DMS53 (cell line): Measurements from ENCODE around the gene GLI3.

Experiments
- DNase-seq: peaks from one replicate; lab custom pipeline; 2025; lab: John Stamatoyannopoulos, UW

Gene GLI3

DNA sequence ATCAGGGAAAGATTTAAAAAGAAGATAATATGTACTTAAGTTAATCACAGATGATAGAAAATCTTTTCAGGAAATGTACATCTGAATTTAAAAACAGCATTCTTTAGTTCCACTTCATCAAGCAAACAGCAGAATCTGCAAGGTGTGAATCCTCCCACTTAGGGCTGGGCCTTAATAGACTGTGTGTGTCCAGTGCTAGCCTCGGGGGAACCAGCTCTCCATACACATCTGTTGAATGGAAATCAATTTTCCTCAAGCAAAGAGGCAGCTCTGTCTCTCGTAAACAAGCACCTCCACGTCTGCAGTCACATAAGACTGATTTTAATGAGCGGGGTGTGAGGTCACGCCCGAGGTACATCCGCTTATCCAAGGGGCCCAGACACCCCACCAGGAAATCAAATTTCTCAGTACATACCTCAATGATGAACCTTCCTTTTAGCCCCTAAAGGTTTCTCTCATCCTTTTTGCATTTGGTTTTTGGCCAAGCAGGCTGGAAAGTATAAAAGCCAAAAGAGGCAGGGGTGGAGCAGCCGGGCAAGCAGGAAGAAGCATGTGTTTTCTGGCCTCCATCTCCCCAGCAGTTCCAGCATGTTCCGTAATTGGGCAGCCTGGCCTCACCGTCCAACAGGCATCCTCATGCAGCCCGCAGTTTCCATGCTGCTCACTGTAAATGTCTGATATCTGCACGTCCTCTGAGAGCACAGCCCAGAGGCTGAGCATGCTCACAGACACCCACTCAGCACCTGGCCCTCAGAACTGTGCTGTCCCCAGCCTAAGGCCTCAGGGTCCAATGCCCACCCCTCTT is 131.3 kb downstream of the GLI3 start:
- no peak for DNase-seq

DNA sequence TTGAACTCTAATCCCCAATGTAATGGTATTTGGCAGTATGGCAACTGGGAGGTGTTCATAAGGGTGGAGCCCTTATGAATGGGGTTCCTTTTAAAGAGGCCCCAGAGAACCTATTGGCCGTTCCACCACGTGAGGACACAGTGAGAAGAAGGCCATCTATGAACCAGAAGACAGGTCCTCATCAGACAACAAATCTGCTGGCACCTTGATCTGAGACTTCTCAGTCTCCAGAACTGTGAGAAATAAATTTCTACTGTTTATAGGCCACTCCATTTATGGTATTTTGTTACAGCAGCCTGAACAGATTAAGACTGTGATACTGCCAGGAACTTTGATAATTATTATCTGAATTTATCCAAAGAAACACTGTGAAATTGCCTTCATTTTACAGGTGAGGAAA is 132.3 kb downstream of the GLI3 start:
- no peak for DNase-seq

DNA sequence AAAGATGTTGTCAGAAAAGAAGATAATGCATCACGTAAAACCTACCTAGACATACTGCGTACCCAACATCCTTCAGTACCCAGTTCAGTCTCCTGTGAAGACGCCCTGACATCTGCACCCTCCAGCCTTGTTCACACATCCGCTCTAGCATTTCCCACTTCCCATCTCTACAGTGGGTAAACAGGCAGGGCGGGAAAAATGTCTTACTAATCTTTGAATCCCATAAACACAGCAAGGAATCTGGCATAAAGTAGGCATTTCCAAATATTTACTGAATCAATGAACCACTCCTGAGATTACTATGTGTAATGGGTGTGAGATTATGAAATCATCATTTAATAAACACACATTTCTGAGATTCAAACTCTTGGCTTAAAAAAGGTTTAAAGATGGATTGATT is 132.8 kb downstream of the GLI3 start:
- DNase-seq, result no peak

DNA sequence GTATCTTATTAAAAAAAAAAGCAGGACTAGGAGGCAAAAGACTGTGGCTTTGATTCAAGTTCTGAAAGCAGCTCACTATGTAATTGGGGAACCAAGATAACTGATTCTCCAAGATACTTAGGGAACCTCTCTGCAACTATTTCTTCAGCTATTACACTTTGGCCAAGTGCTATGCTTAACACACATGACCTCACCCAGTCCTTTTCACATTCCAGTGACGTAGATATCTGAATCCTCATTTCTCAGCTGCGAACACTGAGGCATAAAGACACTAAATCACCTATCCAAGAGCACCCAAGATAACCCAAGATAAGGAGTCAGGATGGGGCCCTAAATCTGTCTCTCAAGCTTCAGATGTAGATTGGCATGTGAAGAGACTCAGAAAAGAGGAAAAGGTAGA is 133.6 kb downstream of the GLI3 start:
- DNase-seq, result no peak

DNA sequence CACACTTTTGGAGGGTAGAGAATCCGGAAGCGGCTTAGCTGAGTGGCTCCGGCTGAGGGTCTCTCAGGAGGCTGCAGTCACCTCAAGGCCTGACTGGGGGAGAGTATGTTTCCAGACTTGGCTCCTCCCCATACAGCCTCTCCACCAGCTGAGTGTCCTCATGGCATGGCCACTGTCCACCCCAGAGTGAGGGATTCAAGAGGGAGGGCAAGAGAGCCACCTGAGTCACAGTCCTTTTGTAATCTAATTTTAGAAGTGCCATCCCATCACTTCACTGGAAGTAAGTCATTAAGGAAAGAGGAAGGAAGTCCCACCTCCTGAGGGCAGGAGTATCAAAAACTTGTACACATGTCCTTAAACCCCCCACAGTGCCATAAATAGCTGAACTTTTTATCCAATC is 134.0 kb downstream of the GLI3 start:
- DNase-seq, result no peak

DNA sequence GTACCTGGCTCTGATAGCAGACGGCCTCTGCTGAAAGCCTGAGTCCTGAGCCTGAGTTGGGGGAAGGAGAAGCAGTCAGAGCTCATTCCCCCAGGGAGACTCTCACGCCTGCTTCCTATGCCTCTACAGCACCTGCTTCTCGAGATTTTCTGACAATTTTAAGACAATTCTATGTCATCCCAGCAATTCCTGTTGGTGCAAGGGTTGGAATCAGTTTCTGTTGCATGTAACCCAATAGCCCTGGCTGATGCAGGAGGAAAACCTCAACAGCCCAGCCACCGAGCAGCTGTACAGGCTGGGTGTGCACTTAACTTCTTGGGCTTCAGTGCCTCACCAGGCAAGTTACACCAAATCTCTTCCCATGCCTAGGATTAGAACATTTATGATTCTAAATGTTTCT is 134.7 kb downstream of the GLI3 start:
- DNase-seq, result no peak

DNA sequence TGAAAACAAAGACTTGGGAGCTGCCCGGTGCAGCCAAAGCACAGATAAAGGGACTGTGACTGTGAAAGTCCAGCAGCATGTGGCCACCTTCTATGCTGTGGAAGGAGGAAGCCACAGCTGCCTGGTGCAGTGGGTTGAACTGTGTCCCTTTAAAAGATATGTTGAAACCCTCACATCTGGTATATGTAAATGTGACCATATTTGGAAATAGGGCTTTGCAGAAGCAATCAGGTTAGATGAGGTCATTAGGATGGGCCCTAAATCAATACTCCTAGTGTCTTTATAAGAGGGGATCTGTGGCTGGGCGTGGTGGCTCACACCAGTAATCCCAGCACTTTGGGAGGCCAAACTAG is 136.9 kb downstream of the GLI3 start:
- no peak for DNase-seq

DNA sequence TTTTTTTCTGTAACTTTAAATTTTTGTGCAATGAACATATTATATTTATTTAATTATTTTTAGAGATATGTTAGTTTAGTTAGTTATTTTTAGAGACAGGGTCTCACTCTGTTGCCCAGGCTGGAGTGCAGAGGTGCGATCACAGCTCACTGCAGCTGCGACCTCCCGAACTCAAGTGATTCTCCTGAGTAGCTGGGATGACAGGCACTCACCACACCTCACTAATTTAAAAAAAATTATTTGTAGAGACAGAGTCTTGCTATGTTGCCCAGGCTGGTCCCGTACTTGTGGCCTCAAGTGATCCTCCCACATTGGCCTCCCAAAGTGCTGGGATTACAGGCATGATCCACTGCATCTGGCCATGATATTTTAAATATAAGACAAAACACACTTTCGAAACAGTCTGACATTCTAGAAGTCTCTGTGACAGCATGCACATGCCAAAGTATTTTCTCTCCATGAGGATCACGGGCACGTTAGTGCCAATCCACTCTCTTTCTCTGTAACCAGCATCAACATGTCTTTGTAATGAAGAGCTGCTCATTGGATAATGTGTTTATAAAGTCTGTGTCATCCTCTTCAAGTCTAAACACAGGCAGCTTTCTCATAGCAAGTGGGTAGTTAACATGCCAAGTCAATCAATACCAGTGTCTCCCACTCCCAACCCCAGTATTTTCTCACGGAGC is 137.4 kb downstream of the GLI3 start:
- DNase-seq, result no peak

DNA sequence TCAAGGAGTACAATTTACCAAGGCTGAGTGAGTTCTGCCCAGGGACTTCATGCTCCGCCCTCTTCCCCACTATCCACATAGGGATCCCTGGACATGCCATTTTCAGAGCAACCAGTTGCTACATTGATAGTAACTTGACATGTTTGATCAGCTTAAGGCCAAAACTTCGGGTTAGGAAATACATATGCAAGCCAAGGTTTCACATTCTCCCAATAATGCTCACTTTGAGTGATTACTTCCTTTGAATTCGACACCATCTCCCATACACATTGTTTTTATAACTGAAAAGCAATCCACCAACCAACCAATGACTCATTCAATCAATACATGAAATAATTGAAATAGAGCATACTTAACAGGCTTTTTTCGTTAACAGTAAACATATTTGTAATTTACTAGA is 137.9 kb downstream of the GLI3 start:
- no peak for DNase-seq

DNA sequence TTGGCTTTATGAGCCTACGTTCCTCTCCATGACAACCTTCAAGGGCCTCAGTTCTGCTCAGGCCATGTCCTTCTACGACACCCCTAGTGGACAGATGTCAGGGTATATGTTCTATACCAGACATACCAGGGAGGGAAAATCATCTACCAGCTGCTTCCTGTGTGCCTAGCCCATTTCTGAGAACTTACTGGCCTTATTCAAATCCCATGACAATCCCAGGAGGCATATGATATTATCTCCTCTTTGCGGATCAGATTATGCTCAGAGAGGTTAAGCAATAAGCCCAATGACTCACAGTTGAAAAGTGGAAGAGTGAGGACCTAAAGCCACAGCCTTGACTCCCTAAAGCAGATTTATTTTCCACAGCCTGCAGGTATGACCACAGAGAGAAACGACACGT is 139.3 kb downstream of the GLI3 start:
- peak; percentile 62 for DNase-seq

DNA sequence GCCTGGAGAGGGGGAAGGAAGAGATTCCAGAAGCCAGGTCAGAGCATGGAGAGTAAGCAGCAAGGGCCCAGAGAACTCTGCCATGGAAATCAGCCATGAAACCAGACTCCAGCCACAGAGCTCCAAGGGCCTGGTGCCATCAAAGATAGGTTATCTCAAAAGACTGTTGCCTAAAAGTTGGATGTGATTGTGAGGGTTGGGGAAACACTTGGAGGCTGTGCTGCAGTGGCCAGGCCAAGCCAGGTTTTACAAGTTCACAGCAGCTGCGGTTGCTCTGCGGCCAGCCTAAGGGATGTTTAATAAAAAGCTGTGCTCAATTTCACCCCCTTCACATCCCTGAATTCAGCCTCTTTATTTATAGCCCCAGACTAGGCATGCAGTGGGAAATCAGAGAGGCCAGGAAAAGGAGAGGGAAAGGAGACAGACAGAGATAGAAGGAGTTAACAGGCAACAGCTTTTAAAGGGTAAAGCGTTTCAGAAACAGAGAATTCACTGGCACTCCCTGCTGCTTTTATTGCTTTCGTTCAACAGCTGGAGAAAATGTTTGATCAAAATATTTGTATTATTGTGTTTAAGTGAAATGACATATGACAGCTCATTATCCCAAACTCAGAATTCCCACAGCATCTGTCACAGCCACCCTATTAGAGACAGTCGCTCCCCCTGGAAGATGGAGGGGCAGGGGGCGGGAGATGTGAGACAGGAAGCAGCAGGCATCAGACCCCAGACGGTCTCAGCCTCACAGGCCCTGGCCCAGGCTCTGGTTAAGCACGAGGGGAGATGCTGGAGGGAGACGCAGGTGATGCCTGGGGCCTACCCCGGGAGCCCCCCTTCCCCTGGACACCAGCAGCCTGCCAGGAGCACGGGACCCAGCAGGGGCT is 140.1 kb downstream of the GLI3 start:
- no peak for DNase-seq

DNA sequence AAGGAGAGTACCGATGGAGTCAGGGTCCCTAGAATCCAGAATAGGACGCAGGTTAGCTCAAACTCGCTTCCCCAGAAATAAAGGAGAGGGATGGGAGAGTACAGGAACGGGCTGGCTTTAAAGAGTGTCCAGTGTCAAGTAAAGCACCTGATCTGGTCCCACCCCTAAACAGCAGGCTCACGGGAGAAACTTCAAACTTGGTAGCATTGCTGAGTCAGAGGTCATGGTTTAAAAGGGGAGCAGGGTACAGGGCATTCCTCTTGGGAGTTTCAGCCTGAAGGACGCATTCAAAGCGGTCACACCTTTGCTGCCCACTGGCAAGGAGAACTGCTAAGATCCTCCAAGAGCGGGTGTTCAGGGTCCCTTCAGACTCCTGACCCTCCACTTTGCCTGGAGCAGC is 140.7 kb downstream of the GLI3 start:
- DNase-seq, result no peak

DNA sequence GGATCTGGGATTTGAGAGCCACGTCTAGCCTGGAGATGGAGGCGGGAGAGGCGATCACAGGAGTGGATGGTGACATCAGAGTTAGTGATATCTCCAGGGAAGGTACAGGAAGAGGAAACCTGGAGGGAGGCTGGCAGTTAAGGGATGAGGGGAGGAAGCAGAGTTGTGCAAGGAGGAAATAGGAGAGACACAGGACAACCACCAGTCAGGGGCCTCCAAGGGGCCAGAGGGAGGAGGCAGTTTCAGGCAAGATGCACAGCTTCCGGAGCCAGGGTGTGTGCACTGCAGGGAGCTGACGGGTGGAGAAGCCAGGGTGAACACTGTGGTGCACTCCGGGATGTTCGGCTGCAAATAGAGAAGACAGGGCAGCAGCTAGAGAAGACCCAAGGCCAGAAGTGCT is 141.2 kb downstream of the GLI3 start:
- no peak for DNase-seq

DNA sequence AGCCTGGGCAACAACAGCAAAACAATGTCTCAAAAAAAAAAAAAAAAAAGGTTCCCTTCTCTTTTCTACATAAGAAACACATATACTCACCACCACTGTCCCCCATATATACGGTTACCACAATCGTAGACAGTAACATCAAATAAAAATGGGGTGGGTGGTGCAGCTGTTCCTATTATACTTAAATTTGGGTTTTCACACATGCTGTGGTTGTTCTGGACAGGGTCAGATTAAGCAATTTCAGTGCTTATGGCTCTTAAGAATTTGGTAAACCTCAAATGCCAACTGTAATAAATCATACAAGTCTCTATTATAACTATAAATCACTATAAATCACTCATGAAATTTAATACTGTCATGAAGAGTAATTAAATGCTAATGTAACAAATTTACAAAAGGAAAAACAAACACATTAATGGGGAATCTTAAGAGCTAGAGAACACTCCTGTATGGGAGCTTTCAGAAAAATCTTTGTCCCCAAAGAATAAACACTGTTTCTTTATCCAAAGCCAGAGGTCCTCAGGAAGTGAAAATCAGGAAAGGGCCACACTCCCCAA is 143.6 kb downstream of the GLI3 start:
- no peak for DNase-seq

DNA sequence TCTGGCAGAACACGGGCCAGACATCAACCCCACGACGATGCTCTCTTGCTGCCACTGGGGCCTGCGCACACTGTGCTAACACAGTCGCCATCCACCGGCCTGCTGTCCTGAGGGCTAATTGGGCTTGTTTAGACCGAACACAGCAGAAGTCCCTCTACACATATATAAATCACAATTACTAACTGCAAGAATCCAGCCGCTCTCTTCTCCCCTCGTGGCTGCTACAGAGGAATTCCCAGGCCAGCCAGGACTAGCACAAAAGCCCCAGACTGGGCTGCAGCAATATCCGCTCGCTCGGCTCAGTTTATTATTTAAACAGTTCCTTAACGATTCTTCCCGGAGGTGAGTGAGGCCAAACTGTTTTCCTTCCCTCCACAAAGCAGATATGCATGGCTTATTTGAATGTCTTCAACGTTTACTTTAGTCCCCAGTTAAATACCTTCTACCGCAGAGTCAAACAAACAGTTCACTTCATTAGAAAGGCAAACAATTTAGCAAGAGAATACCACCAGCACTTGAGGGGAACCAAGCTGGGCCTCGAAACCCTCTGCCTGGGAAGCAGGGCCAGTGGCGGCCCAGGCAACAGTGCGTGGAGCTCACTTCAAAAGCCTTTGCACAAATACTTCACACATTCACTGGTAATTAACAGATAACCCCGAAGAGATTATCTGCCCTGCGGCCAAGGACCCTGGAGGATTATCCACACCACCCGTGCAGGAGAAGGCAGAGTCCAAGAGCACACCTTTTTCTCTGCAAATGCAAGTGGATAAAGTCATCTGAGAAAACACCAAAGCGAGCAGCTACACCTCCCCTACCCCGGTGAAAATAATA is 145.3 kb downstream of the GLI3 start:
- DNase-seq, result peak; percentile 71

DNA sequence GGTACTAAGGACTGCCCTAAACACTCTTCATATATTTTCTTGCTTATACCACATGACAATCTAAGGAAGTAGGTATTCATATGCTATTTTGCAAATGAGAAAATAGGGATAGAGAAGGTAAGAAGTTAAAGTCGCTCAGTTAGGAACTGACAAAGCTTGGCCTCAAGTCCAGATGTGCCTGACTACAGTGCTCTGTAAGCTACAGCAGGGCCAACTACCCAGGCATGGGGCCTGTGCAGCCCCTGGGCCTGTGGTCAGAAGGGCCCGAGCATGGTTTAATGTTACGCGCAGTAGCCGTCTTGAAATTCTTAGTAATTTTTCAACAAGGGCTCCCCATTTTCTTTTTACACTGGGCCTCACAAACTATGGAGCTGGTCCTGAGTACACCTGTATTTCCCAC is 146.2 kb downstream of the GLI3 start:
- DNase-seq, result no peak

DNA sequence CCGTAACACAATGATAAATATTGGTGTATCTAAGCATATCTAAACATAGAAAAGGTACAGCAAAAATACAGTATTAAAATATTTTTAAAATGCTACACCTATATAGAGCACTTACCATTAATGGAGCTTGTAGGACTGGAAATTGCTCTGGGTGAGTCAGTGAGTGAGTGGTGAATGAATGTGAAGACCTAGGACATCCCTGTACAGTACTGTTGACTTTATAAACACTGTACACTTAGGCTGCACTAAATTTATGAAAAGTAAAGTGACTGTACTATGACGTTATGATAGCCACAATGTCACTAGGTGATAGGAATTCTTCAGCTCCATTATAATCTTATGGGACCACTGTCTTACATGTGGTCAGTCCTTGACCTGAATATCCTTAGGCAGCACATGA is 147.0 kb downstream of the GLI3 start:
- no peak for DNase-seq

DNA sequence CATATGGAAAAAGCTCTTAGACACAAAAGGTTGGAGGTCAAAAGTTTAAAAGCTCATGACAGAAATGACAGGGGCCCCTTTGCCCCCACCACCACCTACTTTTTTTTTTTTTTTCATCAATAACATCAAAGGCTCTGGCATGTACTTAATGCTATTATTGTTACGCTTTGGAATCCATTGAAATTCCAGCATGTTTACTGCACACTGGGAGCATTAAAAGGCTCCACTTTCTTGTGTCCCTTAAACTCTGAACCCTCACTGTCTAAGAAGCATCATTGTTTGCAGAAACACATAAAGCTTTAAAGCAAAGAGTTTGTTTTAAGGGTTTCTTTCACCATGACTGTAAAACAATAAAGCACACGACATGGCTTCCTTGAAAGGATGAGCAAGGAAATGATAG is 149.4 kb downstream of the GLI3 start:
- no peak for DNase-seq

DNA sequence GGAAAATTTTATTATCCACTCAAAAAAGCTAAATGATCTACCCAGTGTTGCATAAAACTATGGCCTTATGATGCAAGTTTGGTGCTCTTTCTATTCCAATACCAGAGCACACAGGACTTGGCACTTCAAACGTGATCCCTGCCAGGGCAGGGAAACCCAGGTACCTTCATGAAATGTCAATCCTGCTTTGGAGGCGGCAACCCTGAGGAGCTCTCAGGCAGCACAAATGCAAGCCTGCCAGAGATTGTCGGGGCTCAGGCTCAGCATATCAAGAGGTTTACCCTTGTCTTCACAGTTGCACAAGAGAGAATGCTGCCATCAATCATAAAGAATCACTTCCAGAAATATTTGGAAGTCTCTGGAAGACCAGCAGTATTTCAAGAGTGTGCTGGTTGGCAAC is 151.5 kb downstream of the GLI3 start:
- no peak for DNase-seq

DNA sequence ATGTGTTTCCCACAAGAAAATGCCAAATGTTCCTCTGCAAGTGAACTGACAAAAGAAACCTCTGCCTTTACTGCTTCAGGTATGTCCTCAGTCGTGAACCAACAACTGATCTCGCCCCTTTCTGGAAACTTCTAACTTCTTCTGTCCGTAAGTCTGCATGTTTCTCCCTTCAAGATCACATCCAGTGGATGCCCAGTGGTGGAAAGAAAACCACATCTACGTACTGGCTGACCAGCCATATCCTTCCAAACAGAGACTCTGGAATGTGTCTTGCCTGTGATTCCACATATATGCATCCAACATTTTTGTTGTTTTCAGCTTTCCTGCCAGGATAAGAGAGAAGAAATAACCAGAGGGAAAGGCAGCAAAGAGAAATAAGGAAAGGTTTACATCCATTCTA is 152.7 kb downstream of the GLI3 start:
- no peak for DNase-seq

DNA sequence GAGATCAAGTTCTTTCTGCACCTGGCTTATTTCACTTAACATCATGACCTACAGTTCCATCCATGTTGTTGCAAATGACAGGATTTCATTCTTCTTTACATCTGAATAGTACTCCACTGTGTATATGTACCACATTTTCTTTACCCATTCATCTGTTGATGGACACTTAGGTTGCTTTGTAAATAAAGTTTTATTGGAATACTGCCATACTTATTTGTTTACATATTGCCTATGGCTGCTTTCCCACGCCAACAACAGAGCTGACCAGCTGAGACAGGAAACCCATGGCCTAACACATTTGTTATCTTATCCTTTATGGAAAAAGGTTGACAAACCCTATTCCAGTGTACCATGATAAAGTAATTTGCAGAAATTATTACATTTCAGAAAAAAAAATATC is 153.7 kb downstream of the GLI3 start:
- no peak for DNase-seq

DNA sequence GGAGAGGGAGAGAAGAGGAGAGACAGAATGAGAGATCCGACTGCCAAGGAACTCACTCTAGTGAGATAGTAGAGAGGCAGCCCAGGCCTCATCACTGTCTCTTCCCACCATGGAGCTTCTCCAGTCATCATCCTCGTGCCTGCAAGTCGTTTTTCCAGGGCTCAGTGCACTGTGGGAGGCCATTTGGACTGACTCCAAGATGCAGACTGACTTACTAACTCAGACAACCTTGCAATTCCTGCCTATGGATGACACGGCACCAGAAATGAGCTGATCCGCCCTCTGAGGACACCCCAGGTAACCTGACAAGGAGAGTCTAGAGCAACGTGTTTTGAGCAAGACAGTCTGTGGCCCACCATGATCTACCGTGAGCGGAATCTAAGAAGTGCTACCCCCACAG is 154.9 kb downstream of the GLI3 start:
- no peak for DNase-seq
